Measurements from ENCODE around the gene SDR42E1. TPM values are rescaled to one million over a fixed set of nuclear protein-coding genes. Genes with fewer than 3 reads are reported as not detected.
"Not testable (repeated sequence)": the region's sequence is repeated elsewhere in the genome, so short reads cannot be mapped to it uniquely, and the experiment has no call there.

SDR42E1 gene
- polyA plus RNA-seq, 1 donor (not counting 4 experiments of a cell fraction or from before 2014, with no cell fraction given), result 20.3 TPM

GRCh38 chr16:82013139-82013538 lies 1.9 kb upstream of the SDR42E1 start:
- H2AFZ ChIP-seq (ENCODE audit: control insufficient read depth, low read length), result no peak overlapping the region
- no peak for FAIRE-seq
- dilution Hi-C loops (cut with MboI; ENCODE audit: extremely low pct_ligation_motif_present, low sequenced_read_pairs), result no loop called here
- H3K4me3 ChIP-seq (ENCODE audit: control insufficient read depth in 2 of 3, extremely low read depth in 1 of 3, insufficient read depth in 2 of 3, low read depth in 1 of 3, low read length in 3 of 3), result no peak overlapping the region
- no peaks in the 10 kb centered on the region for H3K9me3 ChIP-seq (ENCODE audit: control insufficient read depth, low read depth, low read length)
- no peaks in the 10 kb centered on the region for H4K20me1 ChIP-seq (ENCODE audit: control insufficient read depth, extremely low read depth, insufficient read depth, low read length)
- H3K4me2 ChIP-seq (ENCODE audit: control insufficient read depth, extremely low read depth, insufficient read depth, low read depth, low read length), result no peak overlapping the region
- H3K27ac ChIP-seq (ENCODE audit: control insufficient read depth, insufficient read depth, low read length), result no peak overlapping the region
- peaks cover 0 to 2% of the 10 kb centered on the region in 2 experiments for H3K36me3 ChIP-seq (ENCODE audit: control insufficient read depth in 2 of 2, extremely low read depth in 1 of 2, insufficient read depth in 2 of 2, low read length in 2 of 2)
- TF ChIP-seq, protein P1, sequence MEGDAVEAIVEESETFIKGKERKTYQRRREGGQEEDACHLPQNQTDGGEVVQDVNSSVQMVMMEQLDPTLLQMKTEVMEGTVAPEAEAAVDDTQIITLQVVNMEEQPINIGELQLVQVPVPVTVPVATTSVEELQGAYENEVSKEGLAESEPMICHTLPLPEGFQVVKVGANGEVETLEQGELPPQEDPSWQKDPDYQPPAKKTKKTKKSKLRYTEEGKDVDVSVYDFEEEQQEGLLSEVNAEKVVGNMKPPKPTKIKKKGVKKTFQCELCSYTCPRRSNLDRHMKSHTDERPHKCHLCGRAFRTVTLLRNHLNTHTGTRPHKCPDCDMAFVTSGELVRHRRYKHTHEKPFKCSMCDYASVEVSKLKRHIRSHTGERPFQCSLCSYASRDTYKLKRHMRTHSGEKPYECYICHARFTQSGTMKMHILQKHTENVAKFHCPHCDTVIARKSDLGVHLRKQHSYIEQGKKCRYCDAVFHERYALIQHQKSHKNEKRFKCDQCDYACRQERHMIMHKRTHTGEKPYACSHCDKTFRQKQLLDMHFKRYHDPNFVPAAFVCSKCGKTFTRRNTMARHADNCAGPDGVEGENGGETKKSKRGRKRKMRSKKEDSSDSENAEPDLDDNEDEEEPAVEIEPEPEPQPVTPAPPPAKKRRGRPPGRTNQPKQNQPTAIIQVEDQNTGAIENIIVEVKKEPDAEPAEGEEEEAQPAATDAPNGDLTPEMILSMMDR (optimal IDR thresholded peaks at IDR 0.05 in 1 of 3, IDR thresholded peaks at IDR 0.05 in 1 of 3, conservative IDR thresholded peaks at IDR 0.05 in 1 of 3; ENCODE audit: extremely low read depth in 1 of 3, insufficient read depth in 2 of 3, low read length in 3 of 3), result no peak
- no peak for TF ChIP-seq EZH2 (IDR thresholded peaks at IDR 0.05; ENCODE audit: low read length)
- H3K9ac ChIP-seq (ENCODE audit: control insufficient read depth, extremely low read depth, insufficient read depth, low read length), result no peak overlapping the region
- H3K9me1 ChIP-seq (ENCODE audit: control insufficient read depth, extremely low read depth, insufficient read depth, low read length), result no peaks in the 10 kb centered on the region
- peaks cover 15% of the 10 kb centered on the region for H3K4me1 ChIP-seq (ENCODE audit: control insufficient read depth, extremely low read depth, insufficient read depth, low read length)
- no peak for DNase-seq (ENCODE audit: low read depth, low spot score)
- peaks cover 5% of the 10 kb centered on the region for H3K79me2 ChIP-seq (ENCODE audit: control insufficient read depth, insufficient read depth, low read length)
- H3K27me3 ChIP-seq (ENCODE audit: control insufficient read depth, extremely low read depth, insufficient read depth, low read length), result no peaks in the 10 kb centered on the region

GRCh38 chr16:82010649-82011048 lies 621 bp downstream of the SDR42E1 start:
- Histone ChIP-seq H3K4me2 (ENCODE audit: control insufficient read depth, extremely low read depth, insufficient read depth, low read depth, low read length) (peak overlapping the region; percentile 89), H3K4me3 (ENCODE audit: control insufficient read depth in 2 of 3, extremely low read depth in 1 of 3, insufficient read depth in 2 of 3, low read depth in 1 of 3, low read length in 3 of 3) (peak overlapping the region; percentile 65 to 73 (median 71)), H2AFZ (ENCODE audit: control insufficient read depth, low read length) (peak overlapping the region; percentile 100), H3K9ac (ENCODE audit: control insufficient read depth, extremely low read depth, insufficient read depth, low read length) (peak overlapping the region; percentile 78), H3K4me1 (ENCODE audit: control insufficient read depth, extremely low read depth, insufficient read depth, low read length) (peaks cover 4% of the 10 kb centered on the region), H3K9me3 (ENCODE audit: control insufficient read depth, low read depth, low read length) (no peaks in the 10 kb centered on the region), H3K9me1 (ENCODE audit: control insufficient read depth, extremely low read depth, insufficient read depth, low read length) (no peaks in the 10 kb centered on the region), H3K36me3 (ENCODE audit: control insufficient read depth in 2 of 2, extremely low read depth in 1 of 2, insufficient read depth in 2 of 2, low read length in 2 of 2) (peaks cover 0 to 4% of the 10 kb centered on the region in 2 experiments), H4K20me1 (ENCODE audit: control insufficient read depth, extremely low read depth, insufficient read depth, low read length) (no peaks in the 10 kb centered on the region), H3K27ac (ENCODE audit: control insufficient read depth, insufficient read depth, low read length) (peak overlapping the region; percentile 65), H3K79me2 (ENCODE audit: control insufficient read depth, insufficient read depth, low read length) (peaks cover 5% of the 10 kb centered on the region), H3K27me3 (ENCODE audit: control insufficient read depth, extremely low read depth, insufficient read depth, low read length) (no peaks in the 10 kb centered on the region)
- no peak for DNase-seq (ENCODE audit: low read depth, low spot score)
- TF ChIP-seq EZH2 (IDR thresholded peaks at IDR 0.05; ENCODE audit: low read length), result no peak
- TF ChIP-seq, protein P1 (optimal IDR thresholded peaks at IDR 0.05 in 1 of 3, IDR thresholded peaks at IDR 0.05 in 1 of 3, conservative IDR thresholded peaks at IDR 0.05 in 1 of 3; ENCODE audit: extremely low read depth in 1 of 3, insufficient read depth in 2 of 3, low read length in 3 of 3), result no peak
- peak; percentile 9 for FAIRE-seq
- dilution Hi-C loops (cut with MboI; ENCODE audit: extremely low pct_ligation_motif_present, low sequenced_read_pairs), result no loop called here

- H4K20me1 ChIP-seq (ENCODE audit: control insufficient read depth, extremely low read depth, insufficient read depth, low read length); H3K4me1 ChIP-seq (ENCODE audit: control insufficient read depth, extremely low read depth, insufficient read depth, low read length); DNase-seq (ENCODE audit: low read depth, low spot score); H3K9me1 ChIP-seq (ENCODE audit: control insufficient read depth, extremely low read depth, insufficient read depth, low read length); H2AFZ ChIP-seq (ENCODE audit: control insufficient read depth, low read length); H3K27ac ChIP-seq (ENCODE audit: control insufficient read depth, insufficient read depth, low read length); H3K4me3 ChIP-seq (ENCODE audit: control insufficient read depth in 2 of 3, extremely low read depth in 1 of 3, insufficient read depth in 2 of 3, low read depth in 1 of 3, low read length in 3 of 3); H3K27me3 ChIP-seq (ENCODE audit: control insufficient read depth, extremely low read depth, insufficient read depth, low read length); H3K79me2 ChIP-seq (ENCODE audit: control insufficient read depth, insufficient read depth, low read length); H3K9me3 ChIP-seq (ENCODE audit: control insufficient read depth, low read depth, low read length); H3K9ac ChIP-seq (ENCODE audit: control insufficient read depth, extremely low read depth, insufficient read depth, low read length); dilution Hi-C loops (cut with MboI; ENCODE audit: extremely low pct_ligation_motif_present, low sequenced_read_pairs); FAIRE-seq; H3K4me2 ChIP-seq (ENCODE audit: control insufficient read depth, extremely low read depth, insufficient read depth, low read depth, low read length); H3K36me3 ChIP-seq (ENCODE audit: control insufficient read depth in 2 of 2, extremely low read depth in 1 of 2, insufficient read depth in 2 of 2, low read length in 2 of 2): not testable (repeated sequence)
These were observed 1.5 kb downstream of the SDR42E1 start for GRCh38 chr16:82009789-82010188.

Measured in keratinocyte (primary cell).